PC-3 (cell line): Measurements from ENCODE around the gene ACOXL. TPM values are rescaled to one million over a fixed set of nuclear protein-coding genes. Genes with fewer than 3 reads are reported as not detected.

Source experiments
- ATAC-seq: fragments of 200-7000 bp; cut with Tn5 transposase; 2 replicates; pipeline ENCODE4 v1.9.1; 2020; ENCODE audit warnings: mild to moderate bottlenecking, moderate library complexity
- BruUV-seq: library from RNA; stranded (reverse); fragments of 400-500 nt; replicated peaks from 2 replicates; lab custom pipeline; 2021; lab: Mats Ljungman, UMichigan
- CTCF ChIA-PET: fragments of 300-600 bp; sonication (Branson Sonifier 250); formaldehyde crosslinking; loops from one replicate; lab custom pipeline; 2022; ENCODE audit warnings: antibody characterized with exemption; lab: Charles Lee
- POLR2A ChIA-PET: fragments of 300-600 bp; sonication (Branson Sonifier 250); formaldehyde crosslinking; loops from one replicate; lab custom pipeline; 2022; ENCODE audit warnings: antibody characterized with exemption; ENCODE audit not compliant: unreplicated experiment; lab: Charles Lee
- DNase-seq: peaks from one replicate; pipeline ENCODE4 v3.0.0-alpha.2; 2015
- H2AFZ ChIP-seq: fragments of 300-600 bp; sonication (generic); 2 replicates; pipeline ENCODE4 v1.6.0; 2016; ENCODE audit warnings: antibody characterized with exemption, low read length
- H3F3A ChIP-seq: fragments of 300-600 bp; sonication (generic); one replicate; pipeline ENCODE4 v1.6.0; 2017; ENCODE audit warnings: antibody characterized with exemption, low read length, control low read depth, mild to moderate bottlenecking; ENCODE audit not compliant: unreplicated experiment
- H3K27ac ChIP-seq: fragments of 300-600 bp; sonication (generic); 2 replicates; pipeline ENCODE4 v1.5.1; 2016; ENCODE audit warnings: mild to moderate bottlenecking, low read length
- H3K27me3 ChIP-seq: fragments of 300-600 bp; sonication (generic); 2 replicates; pipeline ENCODE4 v1.6.1; 2016; ENCODE audit warnings: low read length, mixed read lengths
- H3K36me3 ChIP-seq: fragments of 300-600 bp; sonication (generic); 2 replicates; pipeline ENCODE4 v1.6.1; 2016; ENCODE audit warnings: low read depth, mixed run types, low read length, mixed read lengths
- H3K4me1 ChIP-seq: fragments of 300-600 bp; sonication (generic); 2 replicates; pipeline ENCODE4 v1.5.1; 2016; ENCODE audit warnings: low read length; ENCODE audit not compliant: insufficient read depth
- H3K4me2 ChIP-seq: fragments of 300-600 bp; sonication (generic); 2 replicates; pipeline ENCODE4 v1.6.0; 2016; ENCODE audit warnings: low read length
- H3K4me3 ChIP-seq: fragments of 300-600 bp; sonication (generic); 2 replicates; pipeline ENCODE4 v1.5.1; 2016; ENCODE audit warnings: mild to moderate bottlenecking, low read length, mixed read lengths
- H3K79me2 ChIP-seq: fragments of 300-600 bp; sonication (generic); 2 replicates; pipeline ENCODE4 v1.6.1; 2017; ENCODE audit warnings: low read length, mixed read lengths
- H3K9ac ChIP-seq: fragments of 300-600 bp; sonication (generic); 2 replicates; pipeline ENCODE4 v1.6.0; 2016; ENCODE audit warnings: mild to moderate bottlenecking, low read length
- H3K9me2 ChIP-seq: fragments of 300-600 bp; sonication (generic); replicated peaks from 2 replicates; pipeline ENCODE4 v1.6.1; 2016; ENCODE audit warnings: mixed run types, low read length, mixed read lengths
- H3K9me3 ChIP-seq: fragments of 300-600 bp; sonication (generic); 2 replicates; pipeline ENCODE4 v1.6.1; 2016; ENCODE audit warnings: low read length, mixed read lengths
- H4K20me1 ChIP-seq: fragments of 300-600 bp; sonication (generic); 2 replicates; pipeline ENCODE4 v1.6.1; 2016; ENCODE audit warnings: low read length, mixed read lengths
- EZH2 ChIP-seq: fragments of 300-600 bp; sonication (generic); IDR thresholded peaks from one replicate; pipeline ENCODE4 v1.6.1; 2017; ENCODE audit warnings: antibody characterized with exemption, mild to moderate bottlenecking, low read length; ENCODE audit not compliant: unreplicated experiment
- EZH2phosphoT487 ChIP-seq: fragments of 300-600 bp; sonication (generic); IDR thresholded peaks from 2 replicates; pipeline ENCODE4 v1.6.1; 2018; ENCODE audit warnings: mild to moderate bottlenecking, antibody characterized with exemption, low read length, borderline replicate concordance
- intact Hi-C: fragments of 100-400 bp; cut with micrococcal nuclease; formaldehyde crosslinking; loops from 2 replicates; pipeline ENCODE4 v1.9.0; 2023
- total RNA-seq: library from RNA; depleted of rRNA; stranded (reverse); fragments of >200 nt; gene quantifications from 2 replicates; pipeline ENCODE4 v1.2.3, GENCODE V29; 2014
- TF ChIP-seq, protein P1 (sequence below): fragments of 300-600 bp; sonication (generic); conservative IDR thresholded peaks from 2 replicates; pipeline ENCODE4 v1.5.1; 2017; ENCODE audit warnings: antibody characterized with exemption, low read depth, mild to moderate bottlenecking, low read length

ACOXL gene
- total RNA-seq, 1 experiment from 2014 or later: 16.3 TPM

DNA sequence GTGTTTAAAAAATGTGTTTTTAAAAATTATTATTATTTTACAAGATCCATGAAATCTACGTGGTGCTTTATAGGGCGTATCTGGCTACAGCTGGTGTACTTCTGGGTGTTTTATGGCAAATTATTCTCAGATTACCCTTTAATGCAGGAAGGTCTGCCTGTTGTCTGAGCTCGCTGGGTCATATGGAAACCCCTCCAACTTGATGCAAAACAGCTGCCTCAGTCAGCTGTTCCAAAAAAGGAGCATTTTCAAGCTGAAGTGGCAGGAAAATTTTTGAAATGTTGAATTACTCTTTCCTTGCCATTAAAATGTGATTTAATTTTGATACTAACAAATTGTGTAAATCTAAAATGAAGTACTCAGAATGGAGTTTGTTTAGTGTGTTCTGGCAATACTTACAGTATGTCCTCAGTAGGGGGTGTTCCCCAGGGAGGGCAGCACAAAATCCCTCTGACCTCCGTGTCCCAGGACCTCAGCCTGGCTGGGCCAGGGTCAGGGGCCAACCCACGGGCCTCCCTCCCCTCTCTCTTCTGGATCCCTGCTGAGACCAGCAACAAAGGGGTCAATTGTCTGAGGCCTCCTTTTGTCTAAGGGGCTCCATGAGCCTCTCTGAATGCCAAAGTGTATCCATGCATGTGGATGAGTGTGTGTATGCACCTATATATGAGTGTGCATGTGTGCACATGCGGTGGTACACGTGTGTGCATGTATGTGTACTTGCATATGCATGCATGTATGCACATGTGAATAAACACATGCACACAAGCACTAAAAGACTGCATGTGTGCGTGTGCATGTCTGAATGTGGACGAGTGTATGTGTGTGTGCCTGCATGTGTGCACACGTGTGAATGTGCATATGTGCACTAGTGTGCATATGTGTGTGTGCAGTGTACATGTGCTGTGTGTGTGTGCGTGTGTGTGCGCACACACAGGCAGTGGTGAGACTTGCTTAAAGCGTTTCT, 105.4 kb downstream of the ACOXL start:
- H3K9me3 ChIP-seq: no peaks in the 10 kb centered on the region
- no peak overlapping the region for H2AFZ ChIP-seq
- H3K9me2 ChIP-seq: no peaks in the 10 kb centered on the region
- no peaks in the 10 kb centered on the region for H3K27me3 ChIP-seq
- H3K79me2 ChIP-seq: no peaks in the 10 kb centered on the region
- DNase-seq (no peak), ATAC-seq (no peak)
- H3F3A ChIP-seq: no peaks in the 10 kb centered on the region
- no peak overlapping the region for H3K4me2 ChIP-seq
- no peak overlapping the region for H3K4me3 ChIP-seq
- H3K27ac ChIP-seq: no peak overlapping the region
- H4K20me1 ChIP-seq: no peaks in the 10 kb centered on the region
- no peak for TF ChIP-seq EZH2
- TF ChIP-seq, protein P1, sequence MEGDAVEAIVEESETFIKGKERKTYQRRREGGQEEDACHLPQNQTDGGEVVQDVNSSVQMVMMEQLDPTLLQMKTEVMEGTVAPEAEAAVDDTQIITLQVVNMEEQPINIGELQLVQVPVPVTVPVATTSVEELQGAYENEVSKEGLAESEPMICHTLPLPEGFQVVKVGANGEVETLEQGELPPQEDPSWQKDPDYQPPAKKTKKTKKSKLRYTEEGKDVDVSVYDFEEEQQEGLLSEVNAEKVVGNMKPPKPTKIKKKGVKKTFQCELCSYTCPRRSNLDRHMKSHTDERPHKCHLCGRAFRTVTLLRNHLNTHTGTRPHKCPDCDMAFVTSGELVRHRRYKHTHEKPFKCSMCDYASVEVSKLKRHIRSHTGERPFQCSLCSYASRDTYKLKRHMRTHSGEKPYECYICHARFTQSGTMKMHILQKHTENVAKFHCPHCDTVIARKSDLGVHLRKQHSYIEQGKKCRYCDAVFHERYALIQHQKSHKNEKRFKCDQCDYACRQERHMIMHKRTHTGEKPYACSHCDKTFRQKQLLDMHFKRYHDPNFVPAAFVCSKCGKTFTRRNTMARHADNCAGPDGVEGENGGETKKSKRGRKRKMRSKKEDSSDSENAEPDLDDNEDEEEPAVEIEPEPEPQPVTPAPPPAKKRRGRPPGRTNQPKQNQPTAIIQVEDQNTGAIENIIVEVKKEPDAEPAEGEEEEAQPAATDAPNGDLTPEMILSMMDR: no peak
- TF ChIP-seq EZH2phosphoT487: no peak
- H3K36me3 ChIP-seq: no peaks in the 10 kb centered on the region
- POLR2A ChIA-PET: no interaction called here
- CTCF ChIA-PET: no interaction called here
- H3K9ac ChIP-seq: no peak overlapping the region
- BruUV-seq: no TSS peak
- intact Hi-C loops: no loop called here
- no peaks in the 10 kb centered on the region for H3K4me1 ChIP-seq

DNA sequence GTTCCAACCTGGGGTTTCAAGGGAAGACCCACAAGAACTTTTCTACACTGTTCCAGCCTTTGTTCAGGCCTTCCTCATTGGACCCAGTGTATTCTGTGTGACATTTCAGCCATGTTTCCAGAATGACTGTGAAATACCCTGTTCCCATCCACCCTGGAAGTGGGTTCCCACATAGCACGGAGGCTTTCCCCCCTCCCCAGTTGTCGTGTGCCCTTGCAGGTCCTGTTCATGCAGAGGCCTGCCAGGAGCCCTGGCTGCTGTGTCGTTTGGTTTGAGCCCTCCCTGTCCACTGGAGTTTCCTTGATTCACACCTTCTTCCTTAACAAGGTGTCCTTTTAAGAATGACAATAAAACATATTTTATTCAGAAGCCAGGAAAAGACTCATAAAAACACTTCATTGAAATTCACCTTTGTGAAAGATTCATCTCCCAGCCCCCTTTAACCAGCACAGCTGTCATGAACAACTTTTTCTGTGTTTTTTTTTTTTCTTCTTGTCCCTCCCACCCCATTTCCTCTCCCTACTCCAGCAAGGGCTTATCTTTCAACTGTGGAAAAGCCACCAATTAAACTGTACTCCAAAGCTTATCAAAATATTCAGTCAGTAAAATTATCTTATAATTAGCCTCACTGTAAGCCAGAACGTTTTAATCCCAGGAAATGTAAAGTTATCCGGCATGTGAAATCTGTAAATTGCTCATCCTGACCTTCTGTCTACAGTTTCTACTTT, 106.4 kb downstream of the ACOXL start:
- no peak overlapping the region for H3K4me3 ChIP-seq
- intact Hi-C loops: no loop called here
- ChIA-PET CTCF (no interaction called here), POLR2A (no interaction called here)
- no peaks in the 10 kb centered on the region for H3K9me2 ChIP-seq
- no TSS peak for BruUV-seq
- H3K36me3 ChIP-seq: no peaks in the 10 kb centered on the region
- H3K27me3 ChIP-seq: no peaks in the 10 kb centered on the region
- DNase-seq (no peak), ATAC-seq (no peak)
- no peaks in the 10 kb centered on the region for H4K20me1 ChIP-seq
- TF ChIP-seq, protein P1: no peak
- no peak for TF ChIP-seq EZH2
- TF ChIP-seq EZH2phosphoT487: no peak
- H3F3A ChIP-seq: no peaks in the 10 kb centered on the region
- no peaks in the 10 kb centered on the region for H3K4me1 ChIP-seq
- H3K9me3 ChIP-seq: no peaks in the 10 kb centered on the region
- no peak overlapping the region for H3K27ac ChIP-seq
- no peaks in the 10 kb centered on the region for H3K79me2 ChIP-seq
- H2AFZ ChIP-seq: no peak overlapping the region
- no peak overlapping the region for H3K9ac ChIP-seq
- no peak overlapping the region for H3K4me2 ChIP-seq
